ENCODE data around the gene RHBDL2.
A peak's percentile ranks its signal among the peaks of the same experiment; 100 is the strongest.

The RHBDL2 gene

GRCh38 chr1:38888423-38889333 is 53.0 kb downstream of the RHBDL2 start:
- ChIA-PET CTCF (no interaction called here), POLR2A (no interaction called here)
- no peak for DNase-seq (ENCODE audit: extremely low spot score)
- TF ChIP-seq FOXA1 (IDR thresholded peaks at IDR 0.05), result no peak
- TF ChIP-seq BHLHE40 (IDR thresholded peaks at IDR 0.05; ENCODE audit: borderline replicate concordance), result no peak
- TF ChIP-seq HDGF (IDR thresholded peaks at IDR 0.05; ENCODE audit: borderline replicate concordance), result no peak
- TF ChIP-seq L3MBTL2 (conservative IDR thresholded peaks at IDR 0.05), result no peak
- TF ChIP-seq NFRKB (IDR thresholded peaks at IDR 0.05), result no peak

DNA sequence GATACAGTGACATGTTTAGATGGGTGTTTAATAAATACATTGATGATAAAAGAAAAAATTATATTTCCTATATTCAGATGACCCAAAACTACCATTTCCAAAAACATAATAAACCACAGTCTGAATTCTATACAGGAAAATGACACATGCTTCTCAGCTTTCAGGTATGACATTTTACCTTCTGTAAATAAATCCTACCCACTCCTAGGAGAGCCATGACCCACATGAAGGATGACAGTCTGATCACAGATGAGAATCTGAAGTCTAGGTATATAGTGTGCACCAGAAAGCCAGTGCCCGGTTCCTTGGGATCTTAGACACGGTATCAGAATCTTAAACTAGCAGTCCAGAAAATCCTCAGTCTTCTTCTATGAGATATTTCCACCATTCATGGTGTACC is 56.5 kb downstream of the RHBDL2 start:
- CTCF ChIA-PET, result no interaction called here
- POLR2A ChIA-PET, result no interaction called here
- TF ChIP-seq LEF1 (IDR thresholded peaks at IDR 0.05; ENCODE audit: borderline replicate concordance) (no peak), ELF4 (IDR thresholded peaks at IDR 0.05) (no peak), ARNT (IDR thresholded peaks at IDR 0.05) (no peak), ZNF384 (IDR thresholded peaks at IDR 0.05) (no peak), FOXM1 (IDR thresholded peaks at IDR 0.05; ENCODE audit: borderline replicate concordance) (no peak), NFRKB (IDR thresholded peaks at IDR 0.05) (no peak), FOXK2 (IDR thresholded peaks at IDR 0.05) (no peak), SP1 (IDR thresholded peaks at IDR 0.05) (no peak), BHLHE40 (IDR thresholded peaks at IDR 0.05; ENCODE audit: borderline replicate concordance) (no peak), SUZ12 (IDR thresholded peaks at IDR 0.05) (no peak), L3MBTL2 (conservative IDR thresholded peaks at IDR 0.05) (no peak), HDGF (IDR thresholded peaks at IDR 0.05; ENCODE audit: borderline replicate concordance) (no peak), FOXA1 (IDR thresholded peaks at IDR 0.05) (no peak), TARDBP (IDR thresholded peaks at IDR 0.05) (no peak), PKNOX1 (IDR thresholded peaks at IDR 0.05) (no peak), CTBP1 (IDR thresholded peaks at IDR 0.05; ENCODE audit: borderline replicate concordance) (no peak)
- no peak for DNase-seq (ENCODE audit: extremely low spot score)

- TF ChIP-seq TARDBP (IDR thresholded peaks at IDR 0.05), result no peak
- POLR2A ChIA-PET, result interaction anchor here (1.4 kb wide), 1 partner anchor 145 kb away, joined by 4 read pairs; the partner anchor contains the start of gene NDUFS5
- CTCF ChIA-PET, result no interaction called here
- no peak for DNase-seq (ENCODE audit: extremely low spot score)
Observed at GRCh38 chr1:38881487-38881886, 60.1 kb downstream of the RHBDL2 start, which contains the start of gene GJA9. Gene GJA9 (minus strand): TSS chr1:38881587. CDS start chr1:38876098, 5,489 bp downstream.

- ChIA-PET POLR2A (no interaction called here), CTCF (no interaction called here)
- no peak for DNase-seq (ENCODE audit: extremely low spot score)
- TF ChIP-seq LEF1 (IDR thresholded peaks at IDR 0.05; ENCODE audit: borderline replicate concordance) (no peak), FOXA1 (IDR thresholded peaks at IDR 0.05) (no peak), ELF4 (IDR thresholded peaks at IDR 0.05) (no peak), SUZ12 (IDR thresholded peaks at IDR 0.05) (no peak), L3MBTL2 (conservative IDR thresholded peaks at IDR 0.05) (no peak), FOXM1 (IDR thresholded peaks at IDR 0.05; ENCODE audit: borderline replicate concordance) (no peak), TARDBP (IDR thresholded peaks at IDR 0.05) (no peak), ARNT (IDR thresholded peaks at IDR 0.05) (no peak), FOXK2 (IDR thresholded peaks at IDR 0.05) (no peak), NFRKB (IDR thresholded peaks at IDR 0.05) (no peak), ZNF384 (IDR thresholded peaks at IDR 0.05) (no peak), CTBP1 (IDR thresholded peaks at IDR 0.05; ENCODE audit: borderline replicate concordance) (no peak), PKNOX1 (IDR thresholded peaks at IDR 0.05) (no peak), BHLHE40 (IDR thresholded peaks at IDR 0.05; ENCODE audit: borderline replicate concordance) (no peak), SP1 (IDR thresholded peaks at IDR 0.05) (no peak), HDGF (IDR thresholded peaks at IDR 0.05; ENCODE audit: borderline replicate concordance) (no peak)
Observed at GRCh38 chr1:38875811-38876210, 65.8 kb downstream of the RHBDL2 start.

GRCh38 chr1:38873027-38873969 is 68.3 kb downstream of the RHBDL2 start, which contains the start of gene MYCBP:
Gene MYCBP (minus strand): TSS chr1:38873348. CDS start chr1:38873305, 43 bp downstream.
- DNase-seq (ENCODE audit: extremely low spot score), result peak; percentile 99
- no peak for TF ChIP-seq ZNF384 (IDR thresholded peaks at IDR 0.05)
- no peak for TF ChIP-seq SUZ12 (IDR thresholded peaks at IDR 0.05)
- no peak for TF ChIP-seq HDGF (IDR thresholded peaks at IDR 0.05; ENCODE audit: borderline replicate concordance)
- no peak for TF ChIP-seq ELF4 (IDR thresholded peaks at IDR 0.05)
- TF ChIP-seq FOXM1 (IDR thresholded peaks at IDR 0.05; ENCODE audit: borderline replicate concordance), result no peak
- TF ChIP-seq L3MBTL2 (conservative IDR thresholded peaks at IDR 0.05), result no peak; the same call in 1 of the 2 replicates
- TF ChIP-seq NFRKB (IDR thresholded peaks at IDR 0.05), result no peak
- TF ChIP-seq PKNOX1 (IDR thresholded peaks at IDR 0.05), result no peak
- TF ChIP-seq TARDBP (IDR thresholded peaks at IDR 0.05), result no peak
- TF ChIP-seq FOXK2 (IDR thresholded peaks at IDR 0.05), result no peak
- TF ChIP-seq SP1 (IDR thresholded peaks at IDR 0.05), result no peak
- no peak for TF ChIP-seq LEF1 (IDR thresholded peaks at IDR 0.05; ENCODE audit: borderline replicate concordance)
- ChIA-PET CTCF (no interaction called here), POLR2A (interaction anchor here (0.7 to 2.4 kb wide), 7 partner anchors 11 to 785 kb away, joined by 3 to 11 read pairs (median 3); partner anchors contain the start of genes AKIRIN1, NDUFS5 and RRAGC)
